Astrocyte (in vitro differentiated cells and primary cell): ENCODE data around the gene CAVIN2. TPM values are rescaled to one million over a fixed set of nuclear protein-coding genes. Genes with fewer than 3 reads are reported as not detected.

Experiments
- DNase-seq: peaks from one replicate; pipeline ENCODE4 v3.0.0-alpha.2; 2010; ENCODE audit warnings: low read depth
- FAIRE-seq: peaks from 2 replicates; lab custom pipeline; 2011; peaks lifted over from hg19 to GRCh38; lab: Jason Lieb, UNC
- H2AFZ ChIP-seq: 2 replicates; pipeline ENCODE4 v1.6.0; 2012; ENCODE audit warnings: low read depth, low read length, inconsistent platforms
- H3K27ac ChIP-seq: 2 replicates; pipeline ENCODE4 v1.5.1; 2011; ENCODE audit warnings: low read depth, low read length, inconsistent platforms
- H3K27me3 ChIP-seq: 2 replicates; pipeline ENCODE4 v1.6.0; 2011; ENCODE audit warnings: low read length, inconsistent platforms; ENCODE audit not compliant: insufficient read depth
- H3K36me3 ChIP-seq: 2 replicates; pipeline ENCODE4 v1.5.1; 2011; ENCODE audit warnings: low read length, inconsistent platforms; ENCODE audit not compliant: insufficient read depth
- H3K4me1 ChIP-seq: 2 replicates; pipeline ENCODE4 v1.5.1; 2011; ENCODE audit warnings: low read length, inconsistent platforms; ENCODE audit not compliant: insufficient read depth
- H3K4me2 ChIP-seq: 2 replicates; pipeline ENCODE4 v1.6.0; 2012; ENCODE audit warnings: low read length, inconsistent platforms
- H3K4me3 ChIP-seq: 2 replicates; pipeline ENCODE4 v1.5.1; 2011; ENCODE audit warnings: low read depth, mild to moderate bottlenecking, low read length, inconsistent platforms; ENCODE audit not compliant: insufficient read depth
- H3K79me2 ChIP-seq: 2 replicates; pipeline ENCODE4 v1.6.0; 2012; ENCODE audit warnings: mild to moderate bottlenecking, low read length, inconsistent platforms; ENCODE audit not compliant: insufficient read depth
- H3K9ac ChIP-seq: 2 replicates; pipeline ENCODE4 v1.6.0; 2012; ENCODE audit warnings: mild to moderate bottlenecking, low read length, inconsistent platforms
- H3K9me3 ChIP-seq: 2 replicates; pipeline ENCODE4 v1.5.1; 2012; ENCODE audit warnings: low read depth, mild to moderate bottlenecking, low read length, inconsistent platforms; ENCODE audit not compliant: insufficient read depth
- H4K20me1 ChIP-seq: 2 replicates; pipeline ENCODE4 v1.6.0; 2012; ENCODE audit warnings: low read length, inconsistent platforms; ENCODE audit not compliant: insufficient read depth
- H3K27ac Mint-ChIP-seq: one replicate; pipeline ENCODE4 v1.8.0; 2021; ENCODE audit warnings: mild to moderate bottlenecking, mixed read lengths; ENCODE audit not compliant: unreplicated experiment
- H3K27me3 Mint-ChIP-seq: one replicate; pipeline ENCODE4 v1.8.0; 2021; ENCODE audit warnings: low read depth, mixed read lengths; ENCODE audit not compliant: unreplicated experiment
- H3K36me3 Mint-ChIP-seq: one replicate; pipeline ENCODE4 v1.8.0; 2021; ENCODE audit warnings: low read depth, mixed read lengths; ENCODE audit not compliant: unreplicated experiment
- H3K4me1 Mint-ChIP-seq: one replicate; pipeline ENCODE4 v1.8.0; 2021; ENCODE audit warnings: low read depth, mixed read lengths; ENCODE audit not compliant: unreplicated experiment
- H3K4me3 Mint-ChIP-seq: one replicate; pipeline ENCODE4 v1.8.0; 2021; ENCODE audit warnings: mild to moderate bottlenecking, moderate library complexity, mixed read lengths; ENCODE audit not compliant: unreplicated experiment
- H3K9me3 Mint-ChIP-seq: one replicate; pipeline ENCODE4 v1.8.0; 2021; ENCODE audit warnings: mild to moderate bottlenecking, mixed read lengths; ENCODE audit not compliant: unreplicated experiment
- EZH2 ChIP-seq: IDR thresholded peaks from 2 replicates; pipeline ENCODE4 v1.6.1; 2012; ENCODE audit warnings: mild to moderate bottlenecking, low read length, inconsistent platforms; ENCODE audit not compliant: insufficient read depth
- total RNA-seq: library from RNA; stranded (reverse); gene quantifications from 2 replicates; pipeline ENCODE4 v1.2.1, GENCODE V29; 2021
- TF ChIP-seq, protein P1 (sequence below): IDR thresholded peaks from 2 replicates; pipeline ENCODE4 v1.5.1; 2011; ENCODE audit warnings: low read depth, mild to moderate bottlenecking, inconsistent platforms, low read length, moderate library complexity; ENCODE audit not compliant: insufficient read depth

The CAVIN2 gene
- total RNA-seq, 1 donor from 2014 or later, result 2.8 TPM

DNA sequence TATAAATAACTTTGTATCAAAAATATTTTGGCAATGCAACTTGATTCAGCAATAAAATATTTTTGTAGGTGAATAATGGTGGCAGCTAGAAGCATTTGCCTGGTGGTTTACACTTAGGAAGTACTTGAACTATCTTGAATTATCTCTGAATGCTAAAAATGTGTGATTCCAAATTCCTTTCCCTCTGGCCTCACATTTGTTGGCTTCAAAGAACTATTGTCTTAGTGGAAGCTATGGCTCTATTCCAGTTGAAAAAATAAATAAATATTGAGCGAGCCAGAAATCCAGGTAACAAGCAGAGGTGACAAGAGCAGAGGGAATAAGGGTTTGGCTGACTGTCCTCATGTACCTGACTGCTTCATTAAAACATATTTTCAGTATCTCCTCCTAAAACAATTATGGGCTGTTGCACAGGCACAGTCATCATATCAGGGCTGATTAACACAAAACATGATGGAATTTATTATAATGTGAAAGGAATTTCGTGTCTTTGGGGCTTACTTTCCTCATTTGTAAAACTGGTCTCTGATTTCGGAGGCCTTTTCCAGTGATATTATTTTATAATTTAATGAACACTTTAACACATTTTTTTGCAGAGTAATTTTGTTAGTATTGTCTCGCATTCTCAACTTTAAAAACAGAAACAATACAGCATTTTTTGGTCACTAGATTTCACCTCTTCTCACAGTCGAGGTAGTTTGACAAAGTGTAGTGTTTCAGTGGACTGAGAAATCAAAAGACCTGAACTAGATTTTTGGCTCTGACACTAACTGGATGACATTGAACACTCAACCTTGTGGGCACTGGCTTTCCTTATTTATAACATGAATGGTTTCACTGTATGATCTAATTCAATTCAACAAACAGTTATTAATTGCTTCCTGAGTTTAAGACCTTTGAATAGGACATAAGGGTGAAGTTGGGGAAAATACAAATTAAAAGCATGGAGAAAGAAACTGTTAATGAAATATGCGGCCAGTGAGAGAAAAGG is 7.8 kb upstream of the CAVIN2 start:
- TF ChIP-seq, protein P1, sequence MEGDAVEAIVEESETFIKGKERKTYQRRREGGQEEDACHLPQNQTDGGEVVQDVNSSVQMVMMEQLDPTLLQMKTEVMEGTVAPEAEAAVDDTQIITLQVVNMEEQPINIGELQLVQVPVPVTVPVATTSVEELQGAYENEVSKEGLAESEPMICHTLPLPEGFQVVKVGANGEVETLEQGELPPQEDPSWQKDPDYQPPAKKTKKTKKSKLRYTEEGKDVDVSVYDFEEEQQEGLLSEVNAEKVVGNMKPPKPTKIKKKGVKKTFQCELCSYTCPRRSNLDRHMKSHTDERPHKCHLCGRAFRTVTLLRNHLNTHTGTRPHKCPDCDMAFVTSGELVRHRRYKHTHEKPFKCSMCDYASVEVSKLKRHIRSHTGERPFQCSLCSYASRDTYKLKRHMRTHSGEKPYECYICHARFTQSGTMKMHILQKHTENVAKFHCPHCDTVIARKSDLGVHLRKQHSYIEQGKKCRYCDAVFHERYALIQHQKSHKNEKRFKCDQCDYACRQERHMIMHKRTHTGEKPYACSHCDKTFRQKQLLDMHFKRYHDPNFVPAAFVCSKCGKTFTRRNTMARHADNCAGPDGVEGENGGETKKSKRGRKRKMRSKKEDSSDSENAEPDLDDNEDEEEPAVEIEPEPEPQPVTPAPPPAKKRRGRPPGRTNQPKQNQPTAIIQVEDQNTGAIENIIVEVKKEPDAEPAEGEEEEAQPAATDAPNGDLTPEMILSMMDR, result no peak
- TF ChIP-seq EZH2, result no peak
- Histone ChIP-seq H3K36me3 (no peaks in the 10 kb centered on the region), H3K4me1 (peaks cover 23% of the 10 kb centered on the region), H3K4me3 (no peak overlapping the region), H3K27me3 (no peaks in the 10 kb centered on the region), H3K79me2 (no peaks in the 10 kb centered on the region), H3K9ac (no peak overlapping the region), H4K20me1 (no peaks in the 10 kb centered on the region), H2AFZ (no peak overlapping the region), H3K4me2 (peak overlapping the region; percentile 35), H3K27ac (peak overlapping the region; percentile 10), H3K9me3 (no peaks in the 10 kb centered on the region)
- FAIRE-seq (peak; percentile 32), DNase-seq (peak; percentile 88)
- no peak overlapping the region for H3K27ac Mint-ChIP-seq
- H3K27me3 Mint-ChIP-seq, result no peaks in the 10 kb centered on the region
- H3K36me3 Mint-ChIP-seq, result no peaks in the 10 kb centered on the region
- H3K4me3 Mint-ChIP-seq, result no peak overlapping the region
- H3K9me3 Mint-ChIP-seq, result no peaks in the 10 kb centered on the region
- H3K4me1 Mint-ChIP-seq, result peaks cover 5% of the 10 kb centered on the region

DNA sequence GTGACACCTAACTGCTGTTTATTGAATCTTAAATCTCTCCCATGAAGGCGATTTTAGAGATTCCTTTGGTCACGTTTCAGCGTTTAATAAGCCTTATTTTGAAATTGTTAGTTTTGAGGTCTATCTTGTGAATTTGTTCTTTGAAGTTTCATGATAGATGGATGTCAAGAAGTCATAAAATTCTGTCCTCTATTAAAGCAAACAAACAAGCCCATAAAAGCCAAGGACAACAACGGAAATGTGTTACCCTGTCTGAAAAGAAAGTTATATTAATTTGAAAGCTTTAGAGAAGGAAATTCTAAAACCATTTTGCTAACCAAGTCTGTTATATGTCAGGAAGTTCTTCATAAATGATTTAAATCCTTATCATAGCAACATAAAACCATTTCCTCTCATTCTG is 7.0 kb upstream of the CAVIN2 start:
- no peak overlapping the region for H3K27ac ChIP-seq
- FAIRE-seq (no peak), DNase-seq (no peak)
- no peaks in the 10 kb centered on the region for H3K27me3 ChIP-seq
- H2AFZ ChIP-seq, result no peak overlapping the region
- H4K20me1 ChIP-seq, result no peaks in the 10 kb centered on the region
- no peaks in the 10 kb centered on the region for H3K9me3 ChIP-seq
- H3K36me3 Mint-ChIP-seq, result no peaks in the 10 kb centered on the region
- no peak overlapping the region for H3K4me3 Mint-ChIP-seq
- H3K27ac Mint-ChIP-seq, result no peak overlapping the region
- peaks cover 23% of the 10 kb centered on the region for H3K4me1 ChIP-seq
- no peak overlapping the region for H3K4me3 ChIP-seq
- H3K9ac ChIP-seq, result no peak overlapping the region
- peaks cover 5% of the 10 kb centered on the region for H3K4me1 Mint-ChIP-seq
- no peaks in the 10 kb centered on the region for H3K79me2 ChIP-seq
- no peaks in the 10 kb centered on the region for H3K9me3 Mint-ChIP-seq
- no peak for TF ChIP-seq EZH2
- TF ChIP-seq, protein P1, result no peak
- no peaks in the 10 kb centered on the region for H3K27me3 Mint-ChIP-seq
- H3K4me2 ChIP-seq, result peak overlapping the region; percentile 35
- no peaks in the 10 kb centered on the region for H3K36me3 ChIP-seq

DNA sequence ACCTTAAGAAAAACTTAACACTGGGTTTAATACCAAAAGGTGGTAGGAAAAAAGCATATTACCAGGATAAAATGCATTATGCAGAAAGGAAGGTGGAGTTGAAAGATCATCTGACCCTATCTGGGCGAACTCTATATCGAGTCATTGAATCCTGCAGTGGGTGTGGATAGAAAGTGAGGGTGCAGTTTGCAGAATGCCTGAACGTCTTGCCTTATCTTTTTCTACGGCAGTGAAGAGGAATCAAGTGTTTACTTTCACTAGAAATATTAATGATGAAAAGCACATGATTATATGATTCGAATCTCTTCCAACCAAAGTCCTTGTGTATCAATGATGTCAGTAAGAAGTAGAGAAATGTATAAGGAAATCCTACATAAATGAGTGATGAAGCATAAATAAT is 4.3 kb upstream of the CAVIN2 start:
- Mint-ChIP-seq H3K27ac (no peak overlapping the region), H3K36me3 (no peaks in the 10 kb centered on the region), H3K4me3 (no peak overlapping the region), H3K9me3 (no peaks in the 10 kb centered on the region), H3K27me3 (no peaks in the 10 kb centered on the region), H3K4me1 (peaks cover 15% of the 10 kb centered on the region)
- H3K27ac ChIP-seq, result no peak overlapping the region
- no peaks in the 10 kb centered on the region for H3K36me3 ChIP-seq
- H2AFZ ChIP-seq, result no peak overlapping the region
- DNase-seq, result no peak
- TF ChIP-seq, protein P1, result no peak
- TF ChIP-seq EZH2, result no peak
- H3K9me3 ChIP-seq, result no peaks in the 10 kb centered on the region
- FAIRE-seq, result no peak
- H3K4me2 ChIP-seq, result no peak overlapping the region
- H3K4me1 ChIP-seq, result peaks cover 31% of the 10 kb centered on the region
- no peak overlapping the region for H3K4me3 ChIP-seq
- H4K20me1 ChIP-seq, result no peaks in the 10 kb centered on the region
- H3K9ac ChIP-seq, result no peak overlapping the region
- H3K27me3 ChIP-seq, result no peaks in the 10 kb centered on the region
- H3K79me2 ChIP-seq, result no peaks in the 10 kb centered on the region
